Mucosa of gallbladder (tissue), 1 donor: ENCODE data around the gene ATXN3. TPM values are rescaled to one million over a fixed set of nuclear protein-coding genes. Genes with fewer than 3 reads are reported as not detected.
"Not testable (repeated sequence)": the region's sequence is repeated elsewhere in the genome, so short reads cannot be mapped to it uniquely, and the experiment has no call there.

Source experiments
- DNase-seq: peaks from one replicate; pipeline ENCODE4 v3.0.0-alpha.2; 2020; ENCODE audit warnings: low spot score
- total RNA-seq: library from RNA; stranded (reverse); gene quantifications from one replicate; pipeline ENCODE4 v1.2.1, GENCODE V29; 2021
- donor health status: DM: no; HTN: no; CAD: no.

Gene ATXN3
- total RNA-seq, 1 donor from 2014 or later = 33.6 TPM

- no peak for DNase-seq
Observed at GRCh38 chr14:92058006-92058917, 48.1 kb downstream of the ATXN3 start.

- no peak for DNase-seq
Observed at GRCh38 chr14:92049781-92050180, 56.6 kb downstream of the ATXN3 start.

- not testable (repeated sequence) for DNase-seq
Observed at GRCh38 chr14:92049221-92049620, 57.2 kb downstream of the ATXN3 start.

GRCh38 chr14:92045904-92046303 lies 60.5 kb downstream of the ATXN3 start:
- DNase-seq = not testable (repeated sequence)

GRCh38 chr14:92041766-92042165 lies 64.6 kb downstream of the ATXN3 start:
- DNase-seq = not testable (repeated sequence)

- DNase-seq = no peak
Observed at GRCh38 chr14:92041203-92041602, 65.2 kb downstream of the ATXN3 start.

GRCh38 chr14:92040431-92041051 lies 65.8 kb downstream of the ATXN3 start:
- DNase-seq = peak; percentile 25

GRCh38 chr14:92039719-92040430 lies 66.5 kb downstream of the ATXN3 start, which contains the start of gene TRIP11:
Gene TRIP11 (minus strand): TSS chr14:92040059. CDS start chr14:92039685, 374 bp downstream.
- peak; percentile 95 for DNase-seq

GRCh38 chr14:92039063-92039718 lies 67.2 kb downstream of the ATXN3 start:
- DNase-seq = peak; percentile 53

GRCh38 chr14:92037989-92038388 lies 68.4 kb downstream of the ATXN3 start:
- no peak for DNase-seq

GRCh38 chr14:92035890-92036289 lies 70.5 kb downstream of the ATXN3 start:
- DNase-seq = no peak

- DNase-seq = no peak
Observed at GRCh38 chr14:92033906-92034687, 72.3 kb downstream of the ATXN3 start.

- DNase-seq = no peak
Observed at GRCh38 chr14:92033433-92033832, 72.9 kb downstream of the ATXN3 start.

GRCh38 chr14:92026548-92027190 lies 79.7 kb downstream of the ATXN3 start:
- DNase-seq = no peak

GRCh38 chr14:92022036-92022435 lies 84.3 kb downstream of the ATXN3 start:
- DNase-seq = no peak

GRCh38 chr14:92021523-92021922 lies 84.9 kb downstream of the ATXN3 start:
- no peak for DNase-seq

GRCh38 chr14:92014040-92014439 lies 92.3 kb downstream of the ATXN3 start:
- no peak for DNase-seq

- DNase-seq = no peak
Observed at GRCh38 chr14:92012121-92012748, 94.1 kb downstream of the ATXN3 start.

GRCh38 chr14:92010644-92011043 lies 95.7 kb downstream of the ATXN3 start:
- DNase-seq = no peak

- no peak for DNase-seq
Observed at GRCh38 chr14:92009604-92010003, 96.8 kb downstream of the ATXN3 start.
